Lower leg skin (tissue), 3 donors: ENCODE results near the gene ZNF341.

ENCODE experiments used
- POLR2A ChIP-seq, 2 donors: fragments of 450-650 bp; IDR thresholded peaks; one replicate each; pipeline ENCODE4 v1.6.1; 2016 to 2017; ENCODE audit warnings: antibody characterized with exemption in 2 of 2, mild to moderate bottlenecking in 1 of 2, moderate library complexity in 1 of 2
- TF ChIP-seq, protein P1 (sequence below), 3 donors: fragments of 450-650 bp; IDR thresholded peaks; one replicate each; pipeline ENCODE4 v1.5.1; 2016; ENCODE audit warnings: antibody characterized with exemption in 3 of 3, mild to moderate bottlenecking in 3 of 3, moderate library complexity in 2 of 3

DNA sequence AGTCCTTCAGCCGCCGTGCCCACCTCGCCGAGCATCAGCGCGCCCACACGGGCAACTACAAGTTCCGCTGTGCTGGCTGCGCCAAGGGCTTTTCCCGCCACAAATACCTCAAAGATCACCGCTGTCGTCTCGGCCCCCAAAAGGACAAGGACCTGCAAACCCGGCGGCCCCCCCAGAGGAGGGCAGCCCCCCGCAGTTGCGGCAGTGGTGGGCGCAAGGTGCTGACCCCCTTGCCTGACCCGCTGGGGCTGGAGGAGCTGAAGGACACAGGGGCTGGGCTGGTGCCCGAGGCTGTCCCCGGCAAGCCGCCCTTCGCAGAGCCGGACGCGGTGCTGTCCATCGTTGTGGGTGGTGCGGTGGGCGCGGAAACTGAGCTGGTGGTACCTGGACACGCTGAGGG, 59.2 kb downstream of the ZNF341 start:
- TF ChIP-seq, protein P1, sequence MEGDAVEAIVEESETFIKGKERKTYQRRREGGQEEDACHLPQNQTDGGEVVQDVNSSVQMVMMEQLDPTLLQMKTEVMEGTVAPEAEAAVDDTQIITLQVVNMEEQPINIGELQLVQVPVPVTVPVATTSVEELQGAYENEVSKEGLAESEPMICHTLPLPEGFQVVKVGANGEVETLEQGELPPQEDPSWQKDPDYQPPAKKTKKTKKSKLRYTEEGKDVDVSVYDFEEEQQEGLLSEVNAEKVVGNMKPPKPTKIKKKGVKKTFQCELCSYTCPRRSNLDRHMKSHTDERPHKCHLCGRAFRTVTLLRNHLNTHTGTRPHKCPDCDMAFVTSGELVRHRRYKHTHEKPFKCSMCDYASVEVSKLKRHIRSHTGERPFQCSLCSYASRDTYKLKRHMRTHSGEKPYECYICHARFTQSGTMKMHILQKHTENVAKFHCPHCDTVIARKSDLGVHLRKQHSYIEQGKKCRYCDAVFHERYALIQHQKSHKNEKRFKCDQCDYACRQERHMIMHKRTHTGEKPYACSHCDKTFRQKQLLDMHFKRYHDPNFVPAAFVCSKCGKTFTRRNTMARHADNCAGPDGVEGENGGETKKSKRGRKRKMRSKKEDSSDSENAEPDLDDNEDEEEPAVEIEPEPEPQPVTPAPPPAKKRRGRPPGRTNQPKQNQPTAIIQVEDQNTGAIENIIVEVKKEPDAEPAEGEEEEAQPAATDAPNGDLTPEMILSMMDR (IDR thresholded peaks at IDR 0.05), result no peak
- TF ChIP-seq POLR2A (IDR thresholded peaks at IDR 0.05), result no peak
